ENCODE measurements around the gene ABHD16A.
"Not testable (repeated sequence)": the region's sequence is repeated elsewhere in the genome, so short reads cannot be mapped to it uniquely, and the experiment has no call there.

Gene ABHD16A

GRCh38 chr6:31713991-31714684 lies 11.0 kb upstream of the ABHD16A start:
- no peak for DNase-seq

GRCh38 chr6:31713465-31713864 lies 10.3 kb upstream of the ABHD16A start:
- DNase-seq: no peak

- no peak for DNase-seq
These were observed 9.2 kb upstream of the ABHD16A start for GRCh38 chr6:31712296-31712695.

- DNase-seq: no peak
These were observed 8.1 kb upstream of the ABHD16A start for GRCh38 chr6:31711233-31711632.

GRCh38 chr6:31710523-31711219 lies 7.5 kb upstream of the ABHD16A start:
- no peak for DNase-seq

- DNase-seq: not testable (repeated sequence)
These were observed 6.0 kb upstream of the ABHD16A start for GRCh38 chr6:31709157-31709556.

- no peak for DNase-seq
These were observed 5.1 kb upstream of the ABHD16A start for GRCh38 chr6:31708224-31708623.

GRCh38 chr6:31707701-31708100 lies 4.6 kb upstream of the ABHD16A start:
- DNase-seq: no peak

- no peak for DNase-seq
These were observed 3.5 kb upstream of the ABHD16A start, which contains the start of gene LY6G6F for GRCh38 chr6:31706599-31706998. Gene LY6G6F (plus strand): TSS chr6:31706866. CDS start chr6:31706907, 41 bp downstream.

- no peak for DNase-seq
These were observed 2.8 kb upstream of the ABHD16A start for GRCh38 chr6:31705931-31706330.

GRCh38 chr6:31702405-31702818 lies 712 bp downstream of the ABHD16A start:
- DNase-seq: peak; percentile 41

- no peak for DNase-seq
These were observed 1.3 kb downstream of the ABHD16A start for GRCh38 chr6:31701666-31702404.

GRCh38 chr6:31700740-31701401 lies 2.3 kb downstream of the ABHD16A start:
- DNase-seq: no peak

GRCh38 chr6:31697555-31697954 lies 5.6 kb downstream of the ABHD16A start:
- DNase-seq: peak; percentile 36

- no peak for DNase-seq
These were observed 9.6 kb downstream of the ABHD16A start for GRCh38 chr6:31693535-31693934.

GRCh38 chr6:31692886-31693285 lies 10.2 kb downstream of the ABHD16A start:
- DNase-seq: no peak

- DNase-seq: no peak
These were observed 10.8 kb downstream of the ABHD16A start for GRCh38 chr6:31692353-31692752.

GRCh38 chr6:31691564-31692108 lies 11.5 kb downstream of the ABHD16A start:
- DNase-seq: no peak

GRCh38 chr6:31691078-31691463 lies 12.1 kb downstream of the ABHD16A start:
- no peak for DNase-seq

- DNase-seq: no peak
These were observed 12.7 kb downstream of the ABHD16A start for GRCh38 chr6:31690231-31691077.

GRCh38 chr6:31689249-31690110 lies 13.6 kb downstream of the ABHD16A start:
- DNase-seq: no peak

Measured in activated CD4-positive, alpha-beta T cell treated with anti-CD3 and anti-CD28 coated beads, Interleukin-2, amount 50 U/mL, for 16 hours (primary cell).